Measurements from ENCODE around the gene PCCA. TPM values are rescaled to one million over a fixed set of nuclear protein-coding genes. Genes with fewer than 3 reads are reported as not detected.
"Not testable (repeated sequence)": the region's sequence is repeated elsewhere in the genome, so short reads cannot be mapped to it uniquely, and the experiment has no call there.

Gene PCCA
- total and polyA plus RNA-seq, 2 donors (not counting 1 experiment from before 2014, with no cell fraction given), result 4.8 to 17.4 TPM

- Histone ChIP-seq H2AFZ (ENCODE audit: insufficient read depth, low read depth, low read length, poor library complexity, severe bottlenecking) (no peak overlapping the region), H3K9me3 (ENCODE audit: control extremely low read depth in 1 of 3, control insufficient read depth in 2 of 3, insufficient read depth in 1 of 3, low read length in 2 of 3) (no peaks in the 10 kb centered on the region), H3K4me1 (ENCODE audit: control insufficient read depth in 2 of 2, insufficient read depth in 2 of 2, low read length in 2 of 2) (no peaks in the 10 kb centered on the region), H3K27ac (ENCODE audit: low read length in 2 of 2) (no peak overlapping the region), H4K20me1 (ENCODE audit: control insufficient read depth, insufficient read depth, low read length, poor library complexity, severe bottlenecking) (no peaks in the 10 kb centered on the region), H3K79me2 (ENCODE audit: control insufficient read depth, insufficient read depth, low read length) (no peaks in the 10 kb centered on the region), H3K4me3 (ENCODE audit: control extremely low read depth in 1 of 5, extremely low read depth in 1 of 5, insufficient read depth in 1 of 5, low read depth in 2 of 5, low read length in 4 of 5) (no peak overlapping the region), H3K4me2 (replicated peaks; ENCODE audit: low read depth, low read length, poor library complexity, severe bottlenecking) (no peak overlapping the region), H3K36me3 (replicated peaks in 1 of 2; ENCODE audit: control extremely low read depth in 1 of 2, control insufficient read depth in 1 of 2, extremely low read depth in 1 of 2, insufficient read depth in 2 of 2, low read length in 1 of 2) (no peaks in the 10 kb centered on the region), H3K9ac (ENCODE audit: low read length) (no peak overlapping the region), H3K27me3 (replicated peaks in 1 of 4; ENCODE audit: control extremely low read depth in 1 of 4, control insufficient read depth in 3 of 4, insufficient read depth in 4 of 4, low read length in 3 of 4) (no peaks in the 10 kb centered on the region)
- Mint-ChIP-seq H3K9me3 (ENCODE audit: insufficient read depth) (no peaks in the 10 kb centered on the region), H3K4me1 (no peaks in the 10 kb centered on the region), H3K27me3 (no peaks in the 10 kb centered on the region), H3K4me3 (no peak overlapping the region), H3K27ac (no peak overlapping the region)
- 89% methylated on average over 8 of the region's 10 CpGs for WGBS (ENCODE audit: insufficient coverage)
- no peak for DNase-seq
- ATAC-seq (ENCODE audit: low read depth), result no peak
- intact Hi-C loops (cut with micrococcal nuclease), result no loop called here
- no peak for TF ChIP-seq EZH2 (IDR thresholded peaks at IDR 0.05; ENCODE audit: borderline replicate concordance, insufficient read depth, low read depth, low read length, poor library complexity, severe bottlenecking)
- ChIA-PET CTCF (no interaction called here), POLR2A (no interaction called here)
Observed at GRCh38 chr13:100075700-100076587, 12.9 kb upstream of the PCCA start.

DNA sequence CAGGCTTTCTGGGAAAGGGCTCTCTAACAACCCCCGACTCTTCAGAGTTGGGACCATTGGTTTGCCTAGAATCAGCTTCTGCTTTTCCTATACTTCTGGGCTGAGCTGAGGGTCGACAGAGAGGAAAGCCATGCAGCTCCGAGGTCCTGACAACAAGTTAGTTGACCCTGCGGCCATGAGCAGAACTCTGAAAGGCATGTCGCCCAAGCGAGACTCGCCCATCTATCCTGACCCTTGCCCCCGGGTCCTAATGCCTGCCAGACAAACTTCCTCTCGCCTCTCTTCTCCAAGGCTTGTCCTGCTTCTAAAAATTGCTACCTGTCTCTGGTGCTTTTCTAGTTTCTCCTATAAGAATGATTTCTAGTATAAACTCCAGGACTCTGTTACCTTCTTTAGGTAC lies 9.9 kb upstream of the PCCA start:
- H4K20me1 ChIP-seq (ENCODE audit: control insufficient read depth, insufficient read depth, low read length, poor library complexity, severe bottlenecking); POLR2A ChIA-PET; H3K4me1 Mint-ChIP-seq; H3K79me2 ChIP-seq (ENCODE audit: control insufficient read depth, insufficient read depth, low read length); H3K27ac Mint-ChIP-seq; CTCF ChIA-PET; H3K4me1 ChIP-seq (ENCODE audit: control insufficient read depth in 2 of 2, insufficient read depth in 2 of 2, low read length in 2 of 2); H3K9me3 Mint-ChIP-seq (ENCODE audit: insufficient read depth); H3K27ac ChIP-seq (ENCODE audit: low read length in 2 of 2); H3K27me3 ChIP-seq (replicated peaks in 1 of 4; ENCODE audit: control extremely low read depth in 1 of 4, control insufficient read depth in 3 of 4, insufficient read depth in 4 of 4, low read length in 3 of 4); H3K36me3 ChIP-seq (replicated peaks in 1 of 2; ENCODE audit: control extremely low read depth in 1 of 2, control insufficient read depth in 1 of 2, extremely low read depth in 1 of 2, insufficient read depth in 2 of 2, low read length in 1 of 2); H3K9ac ChIP-seq (ENCODE audit: low read length); H3K27me3 Mint-ChIP-seq; DNase-seq; H3K4me2 ChIP-seq (replicated peaks; ENCODE audit: low read depth, low read length, poor library complexity, severe bottlenecking); H3K9me3 ChIP-seq (ENCODE audit: control extremely low read depth in 1 of 3, control insufficient read depth in 2 of 3, insufficient read depth in 1 of 3, low read length in 2 of 3); ATAC-seq (ENCODE audit: low read depth); intact Hi-C loops (cut with micrococcal nuclease); H3K4me3 ChIP-seq (ENCODE audit: control extremely low read depth in 1 of 5, extremely low read depth in 1 of 5, insufficient read depth in 1 of 5, low read depth in 2 of 5, low read length in 4 of 5); H3K4me3 Mint-ChIP-seq; H2AFZ ChIP-seq (ENCODE audit: insufficient read depth, low read depth, low read length, poor library complexity, severe bottlenecking): not testable (repeated sequence)
- whole genome bisulfite sequencing (ENCODE audit: insufficient coverage), result 95% methylated on average over 9 of the region's 9 CpGs

DNA sequence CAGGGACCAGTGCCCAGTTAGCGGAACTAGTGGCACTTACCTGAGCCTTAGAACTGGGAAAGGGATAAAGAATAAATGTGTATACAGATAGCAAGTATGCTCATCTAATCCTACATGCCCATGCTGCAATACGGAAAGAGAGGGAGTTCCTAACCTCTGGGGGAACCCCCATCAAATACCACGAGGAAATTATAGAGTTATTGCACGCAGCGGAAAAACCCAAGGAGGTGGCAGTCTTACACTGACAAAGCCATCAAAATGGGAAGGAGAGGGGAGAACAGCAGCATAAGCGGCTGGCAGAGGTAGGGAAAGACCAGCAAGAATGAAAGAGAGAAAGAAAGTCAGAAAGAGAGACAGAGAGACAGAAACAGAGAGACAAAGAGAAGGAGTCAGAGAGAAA lies 5.5 kb upstream of the PCCA start:
- H3K27ac ChIP-seq (ENCODE audit: low read length in 2 of 2); H3K27me3 ChIP-seq (replicated peaks in 1 of 4; ENCODE audit: control extremely low read depth in 1 of 4, control insufficient read depth in 3 of 4, insufficient read depth in 4 of 4, low read length in 3 of 4); H3K4me3 ChIP-seq (ENCODE audit: control extremely low read depth in 1 of 5, extremely low read depth in 1 of 5, insufficient read depth in 1 of 5, low read depth in 2 of 5, low read length in 4 of 5); H3K4me1 ChIP-seq (ENCODE audit: control insufficient read depth in 2 of 2, insufficient read depth in 2 of 2, low read length in 2 of 2); ATAC-seq (ENCODE audit: low read depth); H3K4me1 Mint-ChIP-seq; H3K27ac Mint-ChIP-seq; H3K9me3 ChIP-seq (ENCODE audit: control extremely low read depth in 1 of 3, control insufficient read depth in 2 of 3, insufficient read depth in 1 of 3, low read length in 2 of 3); H3K4me2 ChIP-seq (replicated peaks; ENCODE audit: low read depth, low read length, poor library complexity, severe bottlenecking); H2AFZ ChIP-seq (ENCODE audit: insufficient read depth, low read depth, low read length, poor library complexity, severe bottlenecking); POLR2A ChIA-PET; H4K20me1 ChIP-seq (ENCODE audit: control insufficient read depth, insufficient read depth, low read length, poor library complexity, severe bottlenecking); H3K79me2 ChIP-seq (ENCODE audit: control insufficient read depth, insufficient read depth, low read length); intact Hi-C loops (cut with micrococcal nuclease); DNase-seq; H3K27me3 Mint-ChIP-seq; H3K9me3 Mint-ChIP-seq (ENCODE audit: insufficient read depth); H3K36me3 ChIP-seq (replicated peaks in 1 of 2; ENCODE audit: control extremely low read depth in 1 of 2, control insufficient read depth in 1 of 2, extremely low read depth in 1 of 2, insufficient read depth in 2 of 2, low read length in 1 of 2); CTCF ChIA-PET; H3K4me3 Mint-ChIP-seq; H3K9ac ChIP-seq (ENCODE audit: low read length): not testable (repeated sequence)
- 71% methylated on average over 3 of the region's 6 CpGs for WGBS (ENCODE audit: insufficient coverage)
